H9 (cell line): ENCODE results near the gene SNX2. TPM values are rescaled to one million over a fixed set of nuclear protein-coding genes. Genes with fewer than 3 reads are reported as not detected.

ENCODE experiments used
- DNase-seq: peaks from one replicate; pipeline ENCODE4 v3.0.0-alpha.2; 2017
- H2AFZ ChIP-seq: one replicate; pipeline ENCODE4 v1.6.1; 2013; ENCODE audit warnings: mild to moderate bottlenecking, low read length, control low read depth, moderate library complexity
- H2AK5ac ChIP-seq: 2 replicates; pipeline ENCODE4 v1.6.1; 2013; ENCODE audit warnings: low read length, control low read depth, mixed read lengths; ENCODE audit not compliant: insufficient read length
- H2BK120ac ChIP-seq: one replicate; pipeline ENCODE4 v1.6.1; 2013; ENCODE audit warnings: low read depth, mild to moderate bottlenecking, low read length, control low read depth, inconsistent platforms; ENCODE audit not compliant: poor library complexity, severe bottlenecking
- H2BK12ac ChIP-seq: 2 replicates; pipeline ENCODE4 v1.6.1; 2013; ENCODE audit warnings: low read length, control low read depth, mixed read lengths, low read depth; ENCODE audit not compliant: insufficient read length
- H2BK15ac ChIP-seq: 2 replicates; pipeline ENCODE4 v1.6.1; 2013; ENCODE audit warnings: low read depth, low read length, control low read depth
- H2BK20ac ChIP-seq: one replicate; pipeline ENCODE4 v1.6.1; 2013; ENCODE audit warnings: low read depth, mild to moderate bottlenecking, low read length, control low read depth, inconsistent platforms; ENCODE audit not compliant: poor library complexity, severe bottlenecking
- H2BK5ac ChIP-seq: 2 replicates; pipeline ENCODE4 v1.6.1; 2013; ENCODE audit warnings: low read length, control low read depth, mixed read lengths; ENCODE audit not compliant: insufficient read length
- H3K14ac ChIP-seq: 2 replicates; pipeline ENCODE4 v1.6.1; 2013; ENCODE audit warnings: low read length, control low read depth; ENCODE audit not compliant: insufficient read depth
- H3K18ac ChIP-seq: 2 replicates; pipeline ENCODE4 v1.6.1; 2013; ENCODE audit warnings: low read depth, mild to moderate bottlenecking, mixed read lengths, low read length, control low read depth; ENCODE audit not compliant: insufficient read length
- H3K23ac ChIP-seq: 2 replicates; pipeline ENCODE4 v1.6.1; 2013; ENCODE audit warnings: low read length, control low read depth, mixed read lengths, low read depth; ENCODE audit not compliant: insufficient read length
- H3K23me2 ChIP-seq: 2 replicates; pipeline ENCODE4 v1.6.1; 2013; ENCODE audit warnings: low read depth, mild to moderate bottlenecking, mixed read lengths, low read length, control low read depth; ENCODE audit not compliant: insufficient read length, poor library complexity, severe bottlenecking
- H3K27ac ChIP-seq: 2 replicates; pipeline ENCODE4 v1.5.1; 2013; ENCODE audit warnings: low read length, control low read depth, mixed read lengths, low read depth; ENCODE audit not compliant: insufficient read length
- H3K27me3 ChIP-seq: 2 replicates; pipeline ENCODE4 v1.6.1; 2013; ENCODE audit warnings: low read length, control low read depth, inconsistent platforms; ENCODE audit not compliant: insufficient read depth
- H3K4ac ChIP-seq: 2 replicates; pipeline ENCODE4 v1.6.1; 2013; ENCODE audit warnings: low read depth, mild to moderate bottlenecking, control low read depth, inconsistent platforms, low read length, moderate library complexity
- H3K4me1 ChIP-seq: 2 replicates; pipeline ENCODE4 v1.6.1; 2013; ENCODE audit warnings: low read length, control low read depth, inconsistent platforms; ENCODE audit not compliant: insufficient read depth
- H3K4me2 ChIP-seq: 2 replicates; pipeline ENCODE4 v1.6.1; 2013; ENCODE audit warnings: low read length, control low read depth, mixed read lengths; ENCODE audit not compliant: insufficient read length, insufficient read depth
- H3K56ac ChIP-seq: 2 replicates; pipeline ENCODE4 v1.6.1; 2013; ENCODE audit warnings: low read depth, mild to moderate bottlenecking, mixed read lengths, low read length, control low read depth; ENCODE audit not compliant: insufficient read length
- H3K79me1 ChIP-seq: 2 replicates; pipeline ENCODE4 v1.6.1; 2013; ENCODE audit warnings: low read depth, mild to moderate bottlenecking, moderate library complexity, low read length, control low read depth, inconsistent platforms; ENCODE audit not compliant: insufficient read depth, poor library complexity, severe bottlenecking
- H3K79me2 ChIP-seq: 2 replicates; pipeline ENCODE4 v1.6.1; 2013; ENCODE audit warnings: low read length, control low read depth, inconsistent platforms; ENCODE audit not compliant: insufficient read depth
- H3K9ac ChIP-seq: 2 replicates; pipeline ENCODE4 v1.6.1; 2013; ENCODE audit warnings: low read length, control low read depth, mixed read lengths; ENCODE audit not compliant: insufficient read length; ENCODE audit errors: extremely low read depth
- H3K9me3 ChIP-seq: one replicate; pipeline ENCODE4 v1.6.1; 2013; ENCODE audit warnings: low read depth, low read length, inconsistent platforms; ENCODE audit not compliant: control insufficient read depth
- H3T11ph ChIP-seq: one replicate; pipeline ENCODE4 v1.6.1; 2013; ENCODE audit warnings: mild to moderate bottlenecking, low read length, control low read depth, inconsistent platforms
- H4K20me1 ChIP-seq: one replicate; pipeline ENCODE4 v1.6.1; 2013; ENCODE audit not compliant: control insufficient read depth, insufficient read length, insufficient read depth
- H4K5ac ChIP-seq: 2 replicates; pipeline ENCODE4 v1.6.1; 2013; ENCODE audit warnings: low read depth, mild to moderate bottlenecking, mixed read lengths, low read length, control low read depth; ENCODE audit not compliant: insufficient read length
- H4K8ac ChIP-seq: replicated peaks from 2 replicates; pipeline ENCODE4 v1.6.1; 2013; ENCODE audit warnings: low read length, control low read depth, mixed read lengths, low read depth; ENCODE audit not compliant: insufficient read length
- H4K91ac ChIP-seq: 2 replicates; pipeline ENCODE4 v1.6.1; 2013; ENCODE audit warnings: low read depth, mild to moderate bottlenecking, moderate library complexity, mixed read lengths, low read length, control low read depth; ENCODE audit not compliant: insufficient read length
- H3K27ac Mint-ChIP-seq, 3 experiments: 2 replicates in 2 of 3; 3 replicates in 1 of 3; pipeline ENCODE4 v1.8.0; 2020 to 2021; ENCODE audit warnings: mixed read lengths in 3 of 3, mild to moderate bottlenecking in 1 of 3, moderate library complexity in 1 of 3
- H3K27me3 Mint-ChIP-seq: 2 replicates; pipeline ENCODE4 v1.8.0; 2021; ENCODE audit warnings: low read depth, mild to moderate bottlenecking, moderate library complexity, mixed read lengths
- H3K36me3 Mint-ChIP-seq, 3 experiments: 2 replicates in 2 of 3; 3 replicates in 1 of 3; pipeline ENCODE4 v1.8.0; 2020 to 2021; ENCODE audit warnings: low read depth in 3 of 3, mixed read lengths in 3 of 3; ENCODE audit not compliant: insufficient read depth in 1 of 3
- H3K4me1 Mint-ChIP-seq, 2 experiments: 2 replicates each; pipeline ENCODE4 v1.8.0; 2020; ENCODE audit warnings: mixed read lengths in 2 of 2
- H3K4me3 Mint-ChIP-seq, 2 experiments: 2 replicates in 1 of 2; 3 replicates in 1 of 2; pipeline ENCODE4 v1.8.0; 2020 to 2021; ENCODE audit warnings: mild to moderate bottlenecking in 2 of 2, mixed read lengths in 2 of 2, moderate library complexity in 1 of 2
- H3K9me3 Mint-ChIP-seq, 2 experiments: 2 replicates in 1 of 2; 3 replicates in 1 of 2; pipeline ENCODE4 v1.8.0; 2020; ENCODE audit warnings: mild to moderate bottlenecking in 2 of 2, mixed read lengths in 2 of 2, moderate library complexity in 1 of 2
- CTCF ChIP-seq: fragments of 200-600 bp; sonication (generic); conservative IDR thresholded peaks from 3 replicates; pipeline ENCODE4 v1.8.0; 2021; ENCODE audit warnings: antibody characterized with exemption, mild to moderate bottlenecking
- total RNA-seq: library from RNA; stranded (reverse); gene quantifications from 2 replicates; pipeline ENCODE4 v1.2.1, GENCODE V29; 2021

Gene SNX2
- total RNA-seq, 1 experiment from 2014 or later, result 62.6 TPM

GRCh38 chr5:122738088-122738487, 36.8 kb upstream of the SNX2 start:
- no peak overlapping the region for H3T11ph ChIP-seq
- H3K9me3 ChIP-seq, result no peaks in the 10 kb centered on the region
- Mint-ChIP-seq H3K36me3 (no peaks in the 10 kb centered on the region), H3K9me3 (no peaks in the 10 kb centered on the region; a peak in 1 of 5 replicates), H3K27me3 (no peaks in the 10 kb centered on the region), H3K27ac (no peak overlapping the region; a peak in 1 of 7 replicates), H3K4me1 (peaks cover 0 to 5% of the 10 kb centered on the region in 2 experiments; a peak in 1 of 4 replicates), H3K4me3 (no peak overlapping the region)
- no peaks in the 10 kb centered on the region for H3K23me2 ChIP-seq
- no peak overlapping the region for H2BK15ac ChIP-seq
- no peak overlapping the region for H2BK12ac ChIP-seq
- H2AK5ac ChIP-seq, result no peak overlapping the region
- TF ChIP-seq CTCF, result no peak
- H4K8ac ChIP-seq, result no peak overlapping the region
- no peaks in the 10 kb centered on the region; the same call in 1 of the 2 replicates for H3K4me1 ChIP-seq
- no peak overlapping the region for H2BK120ac ChIP-seq
- no peak overlapping the region for H3K23ac ChIP-seq
- H4K5ac ChIP-seq, result no peak overlapping the region
- H3K79me1 ChIP-seq, result no peaks in the 10 kb centered on the region
- no peak for DNase-seq
- no peak overlapping the region for H4K91ac ChIP-seq
- H3K18ac ChIP-seq, result no peak overlapping the region
- no peak overlapping the region for H3K9ac ChIP-seq
- no peak overlapping the region for H2BK20ac ChIP-seq
- no peak overlapping the region for H2AFZ ChIP-seq
- H3K27me3 ChIP-seq, result no peaks in the 10 kb centered on the region
- no peak overlapping the region for H3K14ac ChIP-seq
- no peaks in the 10 kb centered on the region for H3K79me2 ChIP-seq
- H4K20me1 ChIP-seq, result no peaks in the 10 kb centered on the region
- H3K4me2 ChIP-seq, result no peak overlapping the region
- H3K27ac ChIP-seq, result no peak overlapping the region
- no peak overlapping the region for H2BK5ac ChIP-seq
- H3K4ac ChIP-seq, result no peak overlapping the region
- no peak overlapping the region for H3K56ac ChIP-seq
